CD14-positive monocyte (primary cell): Measurements from ENCODE around the gene RPS6KA4. TPM values are rescaled to one million over a fixed set of nuclear protein-coding genes. Genes with fewer than 3 reads are reported as not detected.

Source experiments
- DNase-seq, 3 donors: peaks; one replicate each; pipeline ENCODE4 v3.0.0-alpha.2; 2011 to 2022
- H2AFZ ChIP-seq: 2 replicates; pipeline ENCODE4 v1.6.0; 2012; ENCODE audit warnings: mild to moderate bottlenecking, low read depth, low read length, inconsistent platforms; ENCODE audit not compliant: insufficient read depth, poor library complexity, severe bottlenecking
- H3K27ac ChIP-seq, 2 donors: 1 replicate in 1 of 2; 2 replicates in 1 of 2; pipeline ENCODE4 v1.5.1; 2012 to 2013; ENCODE audit warnings: low read length in 2 of 2, control low read depth in 1 of 2, inconsistent platforms in 1 of 2, low read depth in 1 of 2, mild to moderate bottlenecking in 1 of 2
- H3K27me3 ChIP-seq, 2 donors: one replicate each; pipeline versions ENCODE4 v1.6.0 to v1.6.1; 2011 to 2013; ENCODE audit warnings: low read length in 2 of 2; ENCODE audit not compliant: control insufficient read depth in 2 of 2, insufficient read depth in 2 of 2
- H3K36me3 ChIP-seq, 2 donors: replicated peaks in 1 of 2; 1 replicate in 1 of 2; 2 replicates in 1 of 2; pipeline versions ENCODE4 v1.5.1 to v1.6.1; 2012 to 2013; ENCODE audit warnings: low read length in 2 of 2, control low read depth in 1 of 2, inconsistent platforms in 1 of 2, mild to moderate bottlenecking in 1 of 2; ENCODE audit not compliant: insufficient read depth in 2 of 2, control insufficient read depth in 1 of 2
- H3K4me1 ChIP-seq, 2 donors: 1 replicate in 1 of 2; 2 replicates in 1 of 2; pipeline versions ENCODE4 v1.5.1 to v1.6.1; 2012 to 2013; ENCODE audit warnings: low read length in 2 of 2, control low read depth in 1 of 2, inconsistent platforms in 1 of 2, mild to moderate bottlenecking in 1 of 2, moderate library complexity in 1 of 2; ENCODE audit not compliant: insufficient read depth in 2 of 2, control insufficient read depth in 1 of 2
- H3K4me2 ChIP-seq: replicated peaks from 2 replicates; pipeline ENCODE3; 2012; ENCODE audit warnings: low read length, moderate library complexity, mild to moderate bottlenecking; ENCODE audit not compliant: poor library complexity, severe bottlenecking; ENCODE audit errors: extremely low read depth
- H3K4me3 ChIP-seq, 3 experiments: fragments of 200-600 bp in 1 of 3; sonication (generic) in 1 of 3; replicated peaks in 1 of 3; 1 replicate in 2 of 3; 2 replicates in 1 of 3; pipeline ENCODE4 v1.5.1; 2011 to 2013; ENCODE audit warnings: low read length in 3 of 3, mild to moderate bottlenecking in 3 of 3, control low read depth in 2 of 3, low read depth in 2 of 3, inconsistent platforms in 1 of 3, moderate library complexity in 1 of 3
- H3K79me2 ChIP-seq: 2 replicates; pipeline ENCODE4 v1.6.0; 2012; ENCODE audit warnings: mild to moderate bottlenecking, control low read depth, inconsistent platforms, low read length, moderate library complexity; ENCODE audit not compliant: insufficient read depth
- H3K9ac ChIP-seq: 2 replicates; pipeline ENCODE4 v1.6.0; 2017; ENCODE audit warnings: low read length, mild to moderate bottlenecking; ENCODE audit not compliant: insufficient read depth, poor library complexity, severe bottlenecking
- H3K9me3 ChIP-seq, 2 donors: replicated peaks in 1 of 2; 1 replicate in 1 of 2; 2 replicates in 1 of 2; pipeline versions ENCODE4 v1.5.1 to v1.6.1; 2012 to 2013; ENCODE audit warnings: low read length in 2 of 2, control low read depth in 1 of 2; ENCODE audit not compliant: control insufficient read depth in 1 of 2, insufficient read depth in 1 of 2
- H4K20me1 ChIP-seq: 2 replicates; pipeline ENCODE4 v1.6.0; 2012; ENCODE audit warnings: mild to moderate bottlenecking, low read length, control low read depth, moderate library complexity; ENCODE audit not compliant: insufficient read depth
- H3K27ac Mint-ChIP-seq, 7 donors: one replicate each; pipeline ENCODE4 v1.8.0; 2020; ENCODE audit warnings: mild to moderate bottlenecking in 7 of 7, mixed read lengths in 7 of 7, moderate library complexity in 6 of 7, inconsistent platforms in 2 of 7
- H3K27me3 Mint-ChIP-seq, 3 donors: one replicate each; pipeline ENCODE4 v1.8.0; 2021 to 2022; ENCODE audit warnings: low read depth in 3 of 3, mild to moderate bottlenecking in 3 of 3, mixed read lengths in 3 of 3, moderate library complexity in 3 of 3, inconsistent platforms in 1 of 3
- H3K36me3 Mint-ChIP-seq, 2 donors: one replicate each; pipeline ENCODE4 v1.8.0; 2020; ENCODE audit warnings: mixed read lengths in 2 of 2, inconsistent platforms in 1 of 2, mild to moderate bottlenecking in 1 of 2
- H3K4me1 Mint-ChIP-seq: one replicate; pipeline ENCODE4 v1.8.0; 2020; ENCODE audit warnings: mild to moderate bottlenecking, mixed read lengths
- H3K4me3 Mint-ChIP-seq, 2 donors: one replicate each; pipeline ENCODE4 v1.8.0; 2020; ENCODE audit warnings: mild to moderate bottlenecking in 2 of 2, mixed read lengths in 2 of 2, moderate library complexity in 1 of 2
- H3K9me3 Mint-ChIP-seq, 7 donors: one replicate each; pipeline ENCODE4 v1.8.0; 2020 to 2022; ENCODE audit warnings: mixed read lengths in 7 of 7, mild to moderate bottlenecking in 6 of 7, moderate library complexity in 6 of 7, inconsistent platforms in 2 of 7
- CTCF ChIP-seq: fragments of 200-600 bp; IDR thresholded peaks from one replicate; pipeline ENCODE4 v1.8.0; 2022; ENCODE audit warnings: antibody characterized with exemption, mild to moderate bottlenecking
- WGBS: methylation state at CpG from one replicate; pipeline ENCODE4 v1.1.5; 2013; ENCODE audit warnings: missing lambda C conversion rate; ENCODE audit not compliant: insufficient coverage; 5-methylcytosine and 5-hydroxymethylcytosine counted together
- intact Hi-C, 2 donors: fragments of 100-400 bp; cut with micrococcal nuclease; formaldehyde crosslinking; loops; one replicate each; pipeline versions ENCODE4 v1.15.0 to v1.15.1; 2023
- polyA plus RNA-seq, 3 donors: library from polyadenylated mRNA; depleted of rRNA in 1 of 3; unstranded in 2 of 3; stranded (reverse) in 1 of 3; fragments of 300-500 nt in 2 of 3; fragments of >200 nt in 1 of 3; fragmentation: Illumina TruSeq in 2 of 3; gene quantifications; 1 replicate in 2 of 3; 2 replicates in 1 of 3; pipeline ENCODE4 v1.2.3, GENCODE V29; 2012 to 2021

Gene RPS6KA4
- polyA plus RNA-seq, 3 donors = 16.2 to 110 (median 24.5) TPM

GRCh38 chr11:64321026-64321425, 37.9 kb upstream of the RPS6KA4 start:
- no peaks in the 10 kb centered on the region for H3K27me3 ChIP-seq
- Mint-ChIP-seq H3K4me3 (no peak overlapping the region), H3K36me3 (peaks cover 24 to 40% of the 10 kb centered on the region in 2 donors), H3K4me1 (peaks cover 26% of the 10 kb centered on the region), H3K27me3 (peaks cover 0 to 1% (median 0%) of the 10 kb centered on the region in 3 donors), H3K27ac (peak overlapping the region in 2 of 7 donors; percentile 47 to 79), H3K9me3 (no peaks in the 10 kb centered on the region)
- no peak overlapping the region for H3K9ac ChIP-seq
- peaks cover 5% of the 10 kb centered on the region for H4K20me1 ChIP-seq
- intact Hi-C loops = no loop called here
- WGBS = 82% methylated on average over 2 of the region's 5 CpGs
- H3K4me3 ChIP-seq = no peak overlapping the region
- H3K4me1 ChIP-seq = peaks cover 27 to 35% of the 10 kb centered on the region in 2 donors
- TF ChIP-seq CTCF = no peak
- H3K36me3 ChIP-seq = peaks cover 21 to 33% of the 10 kb centered on the region in 2 donors
- no peak for DNase-seq
- H3K27ac ChIP-seq = no peak overlapping the region
- no peak overlapping the region for H2AFZ ChIP-seq
- H3K9me3 ChIP-seq = no peaks in the 10 kb centered on the region
- H3K79me2 ChIP-seq = peaks cover 4% of the 10 kb centered on the region
- no peak overlapping the region for H3K4me2 ChIP-seq

GRCh38 chr11:64321533-64321932, 37.4 kb upstream of the RPS6KA4 start:
- H3K4me3 Mint-ChIP-seq = no peak overlapping the region

More at GRCh38 chr11:64321533-64321932, 37.4 kb upstream of the RPS6KA4 start:
- no peak for TF ChIP-seq CTCF
- no peak overlapping the region for H3K9ac ChIP-seq
- WGBS = 100% methylated on average over 4 of the region's 5 CpGs
- H3K36me3 ChIP-seq = peaks cover 19 to 30% of the 10 kb centered on the region in 2 donors
- H2AFZ ChIP-seq = no peak overlapping the region
- H3K27me3 ChIP-seq = no peaks in the 10 kb centered on the region
- no peaks in the 10 kb centered on the region for H3K9me3 Mint-ChIP-seq
- H3K36me3 Mint-ChIP-seq = peaks cover 24 to 37% of the 10 kb centered on the region in 2 donors
- H3K4me1 Mint-ChIP-seq = peaks cover 21% of the 10 kb centered on the region
- H3K27me3 Mint-ChIP-seq = peaks cover 0 to 3% (median 0%) of the 10 kb centered on the region in 3 donors
- no peaks in the 10 kb centered on the region for H3K9me3 ChIP-seq
- DNase-seq = no peak
- H3K79me2 ChIP-seq = peaks cover 4% of the 10 kb centered on the region
- intact Hi-C loops = no loop called here
- no peak overlapping the region for H3K27ac Mint-ChIP-seq
- H3K4me3 ChIP-seq = no peak overlapping the region
- peaks cover 22 to 30% of the 10 kb centered on the region in 2 donors for H3K4me1 ChIP-seq
- no peak overlapping the region for H3K4me2 ChIP-seq
- no peak overlapping the region for H3K27ac ChIP-seq
- no peaks in the 10 kb centered on the region for H4K20me1 ChIP-seq
